ENCODE results near the gene CD79B. TPM values are rescaled to one million over a fixed set of nuclear protein-coding genes. Genes with fewer than 3 reads are reported as not detected.

The CD79B gene
- total RNA-seq, 1 donor from 2014 or later = not detected

GRCh38 chr17:63945784-63946439, 13.8 kb upstream of the CD79B start:
- no peak for TF ChIP-seq CTCF (IDR thresholded peaks at IDR 0.05; ENCODE audit: insufficient read depth, low read length, severe bottlenecking)
- H3K27me3 ChIP-seq (ENCODE audit: control insufficient read depth, insufficient read depth, low read length) = no peaks in the 10 kb centered on the region
- no peak for DNase-seq (ENCODE audit: low read depth)
- no peak for FAIRE-seq
- H3K4me3 ChIP-seq (ENCODE audit: low read depth, low read length) = no peak overlapping the region
- H3K36me3 ChIP-seq (ENCODE audit: control insufficient read depth, insufficient read depth, low read length) = no peaks in the 10 kb centered on the region

DNA sequence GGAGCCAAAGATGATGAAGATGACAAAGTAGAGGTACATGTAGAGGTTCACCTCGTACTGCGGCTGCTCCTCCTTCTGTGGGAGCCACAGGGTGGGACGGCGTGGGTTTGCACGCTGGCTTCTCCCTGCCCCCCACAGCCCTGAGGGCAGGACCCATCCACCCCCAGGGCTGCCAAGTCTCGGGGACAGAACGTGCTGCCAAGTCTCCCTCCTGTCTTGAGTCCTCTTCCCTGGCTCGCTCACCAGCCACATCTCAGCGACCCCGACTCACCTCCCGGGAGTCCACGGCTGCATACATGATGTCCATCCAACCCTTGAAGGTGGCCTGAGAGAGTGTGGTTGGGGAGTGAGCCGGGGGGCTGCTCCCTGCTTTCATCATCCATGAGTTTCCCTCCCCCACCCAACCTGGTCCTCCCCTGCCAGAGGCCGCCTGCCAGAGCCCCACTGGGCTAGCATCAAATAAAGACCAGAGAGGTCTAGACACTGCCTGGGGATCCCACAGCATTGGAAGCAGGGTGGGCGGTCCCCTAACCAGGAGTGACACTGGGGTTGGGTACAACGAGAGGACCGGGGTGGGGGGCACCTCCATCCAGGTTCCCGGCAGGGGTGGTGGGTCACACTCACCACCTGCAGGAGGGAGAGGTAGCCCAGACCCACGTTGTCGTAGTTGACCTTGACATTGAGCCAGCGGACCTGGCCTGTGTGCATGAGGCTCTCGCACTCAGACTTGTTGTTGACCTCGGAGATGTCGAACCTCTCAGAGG, 12.8 kb upstream of the CD79B start:
- Histone ChIP-seq H3K27me3 (ENCODE audit: control insufficient read depth, insufficient read depth, low read length) (no peaks in the 10 kb centered on the region), H3K36me3 (ENCODE audit: control insufficient read depth, insufficient read depth, low read length) (no peaks in the 10 kb centered on the region), H3K4me3 (ENCODE audit: low read depth, low read length) (no peak overlapping the region)
- FAIRE-seq (no peak), DNase-seq (ENCODE audit: low read depth) (no peak)
- no peak for TF ChIP-seq CTCF (IDR thresholded peaks at IDR 0.05; ENCODE audit: insufficient read depth, low read length, severe bottlenecking)

DNA sequence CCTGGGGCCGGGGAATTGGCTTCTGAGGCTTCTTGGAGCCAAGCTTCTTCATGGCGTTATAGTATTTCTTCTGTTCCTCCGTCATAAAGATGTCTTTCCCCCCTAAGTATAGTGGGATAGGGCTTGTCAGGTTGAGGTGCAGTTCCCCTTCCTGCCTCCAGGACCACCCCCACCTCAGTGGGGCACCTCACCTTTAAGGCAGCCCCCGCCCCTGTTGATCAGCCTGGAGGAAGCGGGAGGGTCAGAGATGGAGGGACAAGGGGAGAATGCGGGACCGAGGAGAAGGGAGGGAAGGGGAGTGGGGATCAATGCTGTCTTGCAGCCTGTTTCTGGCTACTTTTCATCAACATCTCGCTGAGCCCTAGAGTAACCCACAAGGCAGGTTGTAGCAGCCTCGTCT, 11.6 kb upstream of the CD79B start:
- Histone ChIP-seq H3K36me3 (ENCODE audit: control insufficient read depth, insufficient read depth, low read length) (no peaks in the 10 kb centered on the region), H3K4me3 (ENCODE audit: low read depth, low read length) (no peak overlapping the region), H3K27me3 (ENCODE audit: control insufficient read depth, insufficient read depth, low read length) (no peaks in the 10 kb centered on the region)
- TF ChIP-seq CTCF (IDR thresholded peaks at IDR 0.05; ENCODE audit: insufficient read depth, low read length, severe bottlenecking) = peak; percentile 7
- no peak for DNase-seq (ENCODE audit: low read depth)
- FAIRE-seq = no peak

- Histone ChIP-seq H3K36me3 (ENCODE audit: control insufficient read depth, insufficient read depth, low read length) (no peaks in the 10 kb centered on the region), H3K4me3 (ENCODE audit: low read depth, low read length) (no peak overlapping the region), H3K27me3 (ENCODE audit: control insufficient read depth, insufficient read depth, low read length) (no peaks in the 10 kb centered on the region)
- DNase-seq (ENCODE audit: low read depth) (no peak), FAIRE-seq (peak; percentile 92)
- no peak for TF ChIP-seq CTCF (IDR thresholded peaks at IDR 0.05; ENCODE audit: insufficient read depth, low read length, severe bottlenecking)
Observed at GRCh38 chr17:63942309-63942985, 10.3 kb upstream of the CD79B start.

- FAIRE-seq = no peak
- DNase-seq (ENCODE audit: low read depth) = no peak
- no peak for TF ChIP-seq CTCF (IDR thresholded peaks at IDR 0.05; ENCODE audit: insufficient read depth, low read length, severe bottlenecking)
- Histone ChIP-seq H3K36me3 (ENCODE audit: control insufficient read depth, insufficient read depth, low read length) (no peaks in the 10 kb centered on the region), H3K27me3 (ENCODE audit: control insufficient read depth, insufficient read depth, low read length) (no peaks in the 10 kb centered on the region), H3K4me3 (ENCODE audit: low read depth, low read length) (no peak overlapping the region)
Observed at GRCh38 chr17:63941751-63942150, 9.6 kb upstream of the CD79B start.

Data from bronchial epithelial cell (primary cell).